Stimulated activated CD4-positive, alpha-beta T cell treated with anti-CD3 and anti-CD28 coated beads, Interleukin-15, amount 100 ng/mL, for 48 hours (primary cell): Measurements from ENCODE around the gene PPP1R1C.

ENCODE experiments used
- DNase-seq, 2 donors: peaks; one replicate each; pipeline ENCODE4 v3.0.0-alpha.2; 2020; ENCODE audit warnings: low read depth in 2 of 2

The PPP1R1C gene

GRCh38 chr2:182064019-182064778 is 78.5 kb downstream of the PPP1R1C start:
- DNase-seq: no peak

GRCh38 chr2:182066400-182067087 is 80.9 kb downstream of the PPP1R1C start:
- no peak for DNase-seq

- no peak for DNase-seq
Measured at GRCh38 chr2:182067393-182067792, 81.7 kb downstream of the PPP1R1C start.

GRCh38 chr2:182068811-182069210 is 83.2 kb downstream of the PPP1R1C start:
- DNase-seq: no peak

GRCh38 chr2:182069416-182069815 is 83.8 kb downstream of the PPP1R1C start:
- DNase-seq: no peak

- DNase-seq: no peak
Measured at GRCh38 chr2:182069908-182070307, 84.3 kb downstream of the PPP1R1C start.

- no peak for DNase-seq
Measured at GRCh38 chr2:182070736-182071135, 85.1 kb downstream of the PPP1R1C start.

- no peak for DNase-seq
Measured at GRCh38 chr2:182072861-182073260, 87.2 kb downstream of the PPP1R1C start.

GRCh38 chr2:182073613-182074012 is 88.0 kb downstream of the PPP1R1C start:
- DNase-seq: no peak

- DNase-seq: no peak
Measured at GRCh38 chr2:182077023-182077422, 91.4 kb downstream of the PPP1R1C start.

GRCh38 chr2:182077448-182078142 is 91.9 kb downstream of the PPP1R1C start:
- no peak for DNase-seq

- DNase-seq: no peak
Measured at GRCh38 chr2:182078988-182079602, 93.4 kb downstream of the PPP1R1C start.

- no peak for DNase-seq
Measured at GRCh38 chr2:182080493-182080892, 94.8 kb downstream of the PPP1R1C start.

GRCh38 chr2:182081602-182082260 is 96.1 kb downstream of the PPP1R1C start:
- DNase-seq: no peak

- DNase-seq: no peak
Measured at GRCh38 chr2:182088681-182089320, 103.1 kb downstream of the PPP1R1C start.

GRCh38 chr2:182090486-182090885 is 104.8 kb downstream of the PPP1R1C start:
- no peak for DNase-seq

- no peak for DNase-seq
Measured at GRCh38 chr2:182097571-182098164, 112.0 kb downstream of the PPP1R1C start.

GRCh38 chr2:182098648-182099047 is 113.0 kb downstream of the PPP1R1C start:
- DNase-seq: no peak

GRCh38 chr2:182101263-182101662 is 115.6 kb downstream of the PPP1R1C start:
- no peak for DNase-seq

GRCh38 chr2:182103526-182103925 is 117.9 kb downstream of the PPP1R1C start:
- DNase-seq: no peak

- no peak for DNase-seq
Measured at GRCh38 chr2:182110347-182110746, 124.7 kb downstream of the PPP1R1C start.
